Measurements from ENCODE around the gene FUOM.
A peak's percentile ranks its signal among the peaks of the same experiment; 100 is the strongest.
"Not testable (repeated sequence)": the region's sequence is repeated elsewhere in the genome, so short reads cannot be mapped to it uniquely, and the experiment has no call there.

Gene FUOM

GRCh38 chr10:133327651-133328357 is 30.0 kb downstream of the FUOM start:
- no peak for DNase-seq (ENCODE audit: low read depth)
- no peak for TF ChIP-seq CTCF (IDR thresholded peaks at IDR 0.05; ENCODE audit: control insufficient read depth, extremely low read depth, insufficient read depth)
- H3K4me3 ChIP-seq (ENCODE audit: low read depth, low read length) = no peak overlapping the region

GRCh38 chr10:133326745-133327650 is 30.8 kb downstream of the FUOM start:
- H3K4me3 ChIP-seq (ENCODE audit: low read depth, low read length) = no peak overlapping the region
- TF ChIP-seq CTCF (IDR thresholded peaks at IDR 0.05; ENCODE audit: control insufficient read depth, extremely low read depth, insufficient read depth) = no peak
- no peak for DNase-seq (ENCODE audit: low read depth)

- no peak for DNase-seq (ENCODE audit: low read depth)
- TF ChIP-seq CTCF (IDR thresholded peaks at IDR 0.05; ENCODE audit: control insufficient read depth, extremely low read depth, insufficient read depth) = no peak
- H3K4me3 ChIP-seq (ENCODE audit: low read depth, low read length) = no peak overlapping the region
Observed at GRCh38 chr10:133326223-133326551, 31.6 kb downstream of the FUOM start.

GRCh38 chr10:133325440-133326222 is 32.2 kb downstream of the FUOM start:
- peak overlapping the region; percentile 23; the same call in 1 of the 2 replicates for H3K4me3 ChIP-seq (ENCODE audit: low read depth, low read length)
- TF ChIP-seq CTCF (IDR thresholded peaks at IDR 0.05; ENCODE audit: control insufficient read depth, extremely low read depth, insufficient read depth) = no peak
- no peak for DNase-seq (ENCODE audit: low read depth)

GRCh38 chr10:133324857-133325260 is 33.0 kb downstream of the FUOM start:
- DNase-seq (ENCODE audit: low read depth) = no peak
- H3K4me3 ChIP-seq (ENCODE audit: low read depth, low read length) = peak overlapping the region; percentile 23; the same call in 1 of the 2 replicates
- TF ChIP-seq CTCF (IDR thresholded peaks at IDR 0.05; ENCODE audit: control insufficient read depth, extremely low read depth, insufficient read depth) = no peak

GRCh38 chr10:133324198-133324792 is 33.5 kb downstream of the FUOM start:
- TF ChIP-seq CTCF (IDR thresholded peaks at IDR 0.05; ENCODE audit: control insufficient read depth, extremely low read depth, insufficient read depth) = no peak
- DNase-seq (ENCODE audit: low read depth) = no peak
- H3K4me3 ChIP-seq (ENCODE audit: low read depth, low read length) = no peak overlapping the region

- not testable (repeated sequence) for DNase-seq (ENCODE audit: low read depth); H3K4me3 ChIP-seq (ENCODE audit: low read depth, low read length)
Observed at GRCh38 chr10:133322064-133322709, 35.6 kb downstream of the FUOM start.

GRCh38 chr10:133320852-133321422 is 36.9 kb downstream of the FUOM start:
- H3K4me3 ChIP-seq (ENCODE audit: low read depth, low read length); DNase-seq (ENCODE audit: low read depth): not testable (repeated sequence)

All from LNCaP clone FGC (cell line).